Keratinocyte (primary cell): ENCODE data around the gene ARL11. TPM values are rescaled to one million over a fixed set of nuclear protein-coding genes. Genes with fewer than 3 reads are reported as not detected.

ENCODE experiments used
- DNase-seq: peaks from one replicate; pipeline ENCODE4 v3.0.0-alpha.2; 2011; ENCODE audit warnings: low read depth, missing footprints, low spot score
- FAIRE-seq: peaks from 2 replicates; lab custom pipeline; 2011; peaks lifted over from hg19 to GRCh38; lab: Jason Lieb, UNC
- H2AFZ ChIP-seq: 2 replicates; pipeline ENCODE4 v1.6.0; 2012; ENCODE audit warnings: low read length, control low read depth, inconsistent platforms; ENCODE audit not compliant: control insufficient read depth
- H3K27ac ChIP-seq: 2 replicates; pipeline ENCODE4 v1.5.1; 2011; ENCODE audit warnings: low read length; ENCODE audit not compliant: control insufficient read depth, insufficient read depth
- H3K27me3 ChIP-seq: 3 replicates; pipeline ENCODE4 v1.6.0; 2011; ENCODE audit warnings: low read length; ENCODE audit not compliant: control insufficient read depth, insufficient read depth; ENCODE audit errors: extremely low read depth
- H3K36me3 ChIP-seq, 2 experiments: 2 replicates in 1 of 2; 3 replicates in 1 of 2; pipeline ENCODE4 v1.5.1; 2011; ENCODE audit warnings: low read length in 2 of 2, mild to moderate bottlenecking in 1 of 2; ENCODE audit not compliant: control insufficient read depth in 2 of 2, insufficient read depth in 2 of 2; ENCODE audit errors: extremely low read depth in 1 of 2
- H3K4me1 ChIP-seq: 3 replicates; pipeline ENCODE4 v1.5.1; 2011; ENCODE audit warnings: low read length; ENCODE audit not compliant: control insufficient read depth, insufficient read depth; ENCODE audit errors: extremely low read depth
- H3K4me2 ChIP-seq: 3 replicates; pipeline ENCODE4 v1.6.0; 2011; ENCODE audit warnings: low read depth, low read length; ENCODE audit not compliant: control insufficient read depth, insufficient read depth; ENCODE audit errors: extremely low read depth
- H3K4me3 ChIP-seq, 3 experiments: fragments of 200-600 bp in 1 of 3; sonication (generic) in 1 of 3; 2 replicates in 2 of 3; 3 replicates in 1 of 3; pipeline ENCODE4 v1.5.1; 2011 to 2016; ENCODE audit warnings: low read length in 3 of 3, mild to moderate bottlenecking in 3 of 3, control low read depth in 2 of 3, inconsistent platforms in 1 of 3, low read depth in 1 of 3, mixed read lengths in 1 of 3, mixed run types in 1 of 3, moderate library complexity in 1 of 3; ENCODE audit not compliant: control insufficient read depth in 2 of 3, insufficient read depth in 2 of 3; ENCODE audit errors: extremely low read depth in 1 of 3
- H3K79me2 ChIP-seq: 2 replicates; pipeline ENCODE4 v1.6.0; 2012; ENCODE audit warnings: low read length; ENCODE audit not compliant: control insufficient read depth, insufficient read depth
- H3K9ac ChIP-seq: 3 replicates; pipeline ENCODE4 v1.6.0; 2011; ENCODE audit warnings: low read length; ENCODE audit not compliant: control insufficient read depth, insufficient read depth; ENCODE audit errors: extremely low read depth
- H3K9me1 ChIP-seq: 3 replicates; pipeline ENCODE4 v1.6.0; 2011; ENCODE audit warnings: low read length; ENCODE audit not compliant: control insufficient read depth, insufficient read depth; ENCODE audit errors: extremely low read depth
- H3K9me3 ChIP-seq: 2 replicates; pipeline ENCODE4 v1.5.1; 2012; ENCODE audit warnings: low read depth, low read length; ENCODE audit not compliant: control insufficient read depth
- H4K20me1 ChIP-seq: 3 replicates; pipeline ENCODE4 v1.6.0; 2011; ENCODE audit warnings: low read length; ENCODE audit not compliant: control insufficient read depth, insufficient read depth; ENCODE audit errors: extremely low read depth
- EZH2 ChIP-seq: IDR thresholded peaks from one replicate; pipeline ENCODE4 v1.6.1; 2012; ENCODE audit warnings: inconsistent platforms, mild to moderate bottlenecking, low read length, moderate library complexity
- dilution Hi-C: fragments of 300-500 bp; cut with MboI; formaldehyde crosslinking; loops from one replicate; pipeline ENCODE4 v1.7.0; 2020; ENCODE audit warnings: low sequenced_read_pairs; ENCODE audit not compliant: extremely low pct_ligation_motif_present
- polyA plus RNA-seq, 5 experiments: library from polyadenylated mRNA; depleted of rRNA in 3 of 5; stranded (reverse) in 3 of 5; stranded (forward) in 1 of 5; unstranded in 1 of 5; fragments of >200 nt; gene quantifications; 1 replicate in 1 of 5; 2 replicates in 3 of 5; 3 replicates in 1 of 5; pipeline versions ENCODE4 v1.2.1 to v1.2.3, GENCODE V29; 2011 to 2012; ENCODE audit warnings: missing spikeins in 2 of 5, low read depth in 1 of 5, low replicate concordance in 1 of 5
- TF ChIP-seq, protein P1 (sequence below), 3 experiments: IDR thresholded peaks in 1 of 3; conservative IDR thresholded peaks in 1 of 3; optimal IDR thresholded peaks in 1 of 3; 2 replicates in 2 of 3; 3 replicates in 1 of 3; pipeline versions ENCODE3 to v1.5.1; 2011; ENCODE audit warnings: low read length in 3 of 3, mild to moderate bottlenecking in 3 of 3, moderate library complexity in 2 of 3, control low read depth in 1 of 3, inconsistent platforms in 1 of 3; ENCODE audit not compliant: insufficient read depth in 2 of 3; ENCODE audit errors: extremely low read depth in 1 of 3

Gene ARL11
- polyA plus RNA-seq, 1 donor (not counting 4 experiments of a cell fraction or from before 2014, with no cell fraction given) = 0.55 TPM

DNA sequence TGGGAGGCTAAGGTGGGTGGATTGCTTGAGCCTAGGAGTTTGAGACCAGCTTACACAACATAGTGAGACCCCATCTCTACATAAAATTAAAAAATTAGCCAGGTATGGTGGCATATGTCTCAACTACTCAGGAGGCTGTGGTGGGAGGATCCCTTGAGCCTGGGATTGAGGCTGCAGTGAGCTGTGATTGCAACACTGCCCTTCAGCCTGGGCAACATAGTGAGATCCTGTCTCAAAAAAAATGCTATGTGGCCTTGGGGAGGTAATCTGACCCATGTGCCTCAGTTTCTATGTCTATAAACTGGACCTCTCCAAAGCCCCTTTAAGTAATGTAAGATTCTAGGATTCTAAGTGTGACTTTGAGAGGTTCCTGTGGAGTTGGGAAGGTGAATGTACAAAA is 25.2 kb downstream of the ARL11 start:
- no peaks in the 10 kb centered on the region for H3K27me3 ChIP-seq
- H4K20me1 ChIP-seq = no peaks in the 10 kb centered on the region
- no peaks in the 10 kb centered on the region for H3K79me2 ChIP-seq

DNA sequence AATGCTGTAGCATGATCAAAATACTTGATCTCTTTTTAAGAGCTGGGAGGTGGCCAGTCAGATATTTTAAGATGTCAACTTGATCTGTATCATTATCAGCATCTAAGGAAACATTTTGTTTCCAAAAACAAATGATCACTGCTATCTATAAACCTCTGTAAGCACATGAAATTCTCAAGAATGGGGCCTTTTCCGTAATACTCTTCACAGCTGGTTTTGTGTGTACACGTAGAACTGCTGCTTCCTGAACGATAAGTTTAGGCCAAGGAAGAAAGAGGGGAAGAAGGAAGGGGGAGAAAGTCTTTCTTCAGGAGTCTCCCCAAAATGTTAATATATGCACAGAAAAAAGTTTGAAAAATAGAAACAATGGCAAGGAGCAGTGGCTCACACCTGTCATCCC is 25.7 kb downstream of the ARL11 start:
- no peaks in the 10 kb centered on the region for H3K79me2 ChIP-seq
- H3K27ac ChIP-seq = no peak overlapping the region
- no peaks in the 10 kb centered on the region for H3K9me3 ChIP-seq
- H3K4me1 ChIP-seq = no peaks in the 10 kb centered on the region
- no peak for FAIRE-seq
- no peak overlapping the region for H2AFZ ChIP-seq
- H3K9ac ChIP-seq = no peak overlapping the region
- H3K9me1 ChIP-seq = no peaks in the 10 kb centered on the region
- no peaks in the 10 kb centered on the region for H4K20me1 ChIP-seq
- H3K4me3 ChIP-seq = no peak overlapping the region
- H3K4me2 ChIP-seq = no peak overlapping the region
- dilution Hi-C loops = no loop called here
- no peak for TF ChIP-seq EZH2
- TF ChIP-seq, protein P1, sequence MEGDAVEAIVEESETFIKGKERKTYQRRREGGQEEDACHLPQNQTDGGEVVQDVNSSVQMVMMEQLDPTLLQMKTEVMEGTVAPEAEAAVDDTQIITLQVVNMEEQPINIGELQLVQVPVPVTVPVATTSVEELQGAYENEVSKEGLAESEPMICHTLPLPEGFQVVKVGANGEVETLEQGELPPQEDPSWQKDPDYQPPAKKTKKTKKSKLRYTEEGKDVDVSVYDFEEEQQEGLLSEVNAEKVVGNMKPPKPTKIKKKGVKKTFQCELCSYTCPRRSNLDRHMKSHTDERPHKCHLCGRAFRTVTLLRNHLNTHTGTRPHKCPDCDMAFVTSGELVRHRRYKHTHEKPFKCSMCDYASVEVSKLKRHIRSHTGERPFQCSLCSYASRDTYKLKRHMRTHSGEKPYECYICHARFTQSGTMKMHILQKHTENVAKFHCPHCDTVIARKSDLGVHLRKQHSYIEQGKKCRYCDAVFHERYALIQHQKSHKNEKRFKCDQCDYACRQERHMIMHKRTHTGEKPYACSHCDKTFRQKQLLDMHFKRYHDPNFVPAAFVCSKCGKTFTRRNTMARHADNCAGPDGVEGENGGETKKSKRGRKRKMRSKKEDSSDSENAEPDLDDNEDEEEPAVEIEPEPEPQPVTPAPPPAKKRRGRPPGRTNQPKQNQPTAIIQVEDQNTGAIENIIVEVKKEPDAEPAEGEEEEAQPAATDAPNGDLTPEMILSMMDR (optimal IDR thresholded peaks at IDR 0.05 in 1 of 3, IDR thresholded peaks at IDR 0.05 in 1 of 3, conservative IDR thresholded peaks at IDR 0.05 in 1 of 3; ENCODE audit: extremely low read depth in 1 of 3, insufficient read depth in 2 of 3, low read length in 3 of 3) = no peak
- no peaks in the 10 kb centered on the region for H3K36me3 ChIP-seq
- no peak for DNase-seq
- no peaks in the 10 kb centered on the region for H3K27me3 ChIP-seq

More for the DNA sequence above, 25.2 kb downstream of the ARL11 start:
- Histone ChIP-seq H3K4me2 (no peak overlapping the region), H3K4me3 (no peak overlapping the region), H2AFZ (no peak overlapping the region), H3K4me1 (no peaks in the 10 kb centered on the region), H3K9me3 (no peaks in the 10 kb centered on the region), H3K9me1 (no peaks in the 10 kb centered on the region), H3K27ac (no peak overlapping the region), H3K9ac (no peak overlapping the region), H3K36me3 (no peaks in the 10 kb centered on the region)
- TF ChIP-seq, protein P1 (optimal IDR thresholded peaks at IDR 0.05 in 1 of 3, IDR thresholded peaks at IDR 0.05 in 1 of 3, conservative IDR thresholded peaks at IDR 0.05 in 1 of 3; ENCODE audit: extremely low read depth in 1 of 3, insufficient read depth in 2 of 3, low read length in 3 of 3) = no peak
- no peak for TF ChIP-seq EZH2
- FAIRE-seq (no peak), DNase-seq (no peak)
- dilution Hi-C loops = no loop called here
